Stimulated activated CD4-positive, alpha-beta T cell treated with anti-CD3 and anti-CD28 coated beads, Interleukin-12 subunit alpha, Interleukin-12 subunit beta, amount 100 ng/mL, for 24 hours (primary cell): ENCODE data around the gene ZNF496.
"Not testable (repeated sequence)": the region's sequence is repeated elsewhere in the genome, so short reads cannot be mapped to it uniquely, and the experiment has no call there.

Experiments used
- DNase-seq, 2 experiments: peaks; one replicate each; pipeline ENCODE4 v3.0.0-alpha.2; 2020; ENCODE audit warnings: low read depth in 2 of 2

Gene ZNF496

GRCh38 chr1:247359559-247359958 is 27.9 kb upstream of the ZNF496 start:
- no peak for DNase-seq

- no peak for DNase-seq
Observed at GRCh38 chr1:247358920-247359319, 27.3 kb upstream of the ZNF496 start.

DNA sequence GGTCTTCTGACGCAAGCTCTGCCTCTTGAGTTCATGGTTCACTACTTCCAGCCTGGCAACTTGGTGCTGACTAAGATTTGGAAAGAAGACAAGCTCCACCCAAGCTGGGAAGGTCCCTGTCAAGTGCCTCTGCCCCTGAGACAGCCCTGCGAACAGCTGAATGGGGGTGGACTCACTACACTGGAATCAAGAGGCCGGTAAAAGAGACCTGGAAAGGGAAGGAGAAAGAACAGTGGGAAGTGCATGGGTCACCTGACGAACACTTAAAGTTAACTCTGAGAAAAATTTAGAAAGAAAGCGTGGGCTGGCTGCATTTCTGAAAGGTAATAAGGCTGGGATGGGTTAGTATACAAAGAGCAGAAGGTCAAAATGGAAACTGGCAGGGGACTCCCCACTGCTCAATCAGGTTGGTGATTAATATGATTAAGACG is 26.1 kb upstream of the ZNF496 start:
- no peak for DNase-seq

GRCh38 chr1:247357052-247357780 is 25.5 kb upstream of the ZNF496 start:
- DNase-seq, result no peak

GRCh38 chr1:247355160-247355559 is 23.5 kb upstream of the ZNF496 start:
- not testable (repeated sequence) for DNase-seq

DNA sequence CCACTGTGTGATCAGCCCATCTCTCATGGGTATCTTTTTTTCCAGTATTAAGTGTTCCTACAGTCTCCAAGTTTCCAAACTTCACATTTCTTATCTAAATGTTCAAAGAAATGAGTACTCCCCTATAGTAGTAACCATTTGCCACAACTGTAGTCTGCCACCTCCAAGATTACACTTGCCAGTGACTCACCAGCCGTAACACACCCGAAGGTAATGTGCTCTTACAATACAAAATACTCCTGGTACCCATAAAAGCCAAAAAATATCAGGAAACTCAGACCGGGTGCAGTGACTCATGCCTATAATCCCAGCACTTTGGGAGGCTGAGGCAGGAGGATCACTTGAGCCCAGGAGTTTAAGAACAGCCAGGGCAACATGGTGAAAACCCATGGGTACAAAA is 20.5 kb upstream of the ZNF496 start:
- no peak for DNase-seq

DNA sequence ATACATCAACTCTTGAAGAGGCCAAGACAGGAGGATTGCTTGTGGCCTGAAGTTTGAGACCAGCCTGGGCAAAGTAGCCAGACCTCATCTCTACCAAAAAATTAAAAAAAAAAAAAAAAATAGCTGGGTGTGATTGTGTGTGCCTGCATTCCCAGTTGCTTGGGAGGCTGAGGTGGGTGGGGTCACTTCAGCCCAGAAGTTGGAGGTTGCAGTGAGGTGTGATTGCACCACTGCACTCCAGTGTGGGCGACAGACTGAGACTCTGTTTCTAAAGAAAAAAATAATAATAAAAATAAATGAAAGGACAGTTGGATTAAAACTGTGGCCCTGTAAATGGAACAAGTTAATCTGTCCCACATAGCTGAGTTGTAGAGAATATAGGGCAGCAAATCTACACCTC is 18.9 kb upstream of the ZNF496 start:
- DNase-seq, result no peak

- no peak for DNase-seq
Observed at GRCh38 chr1:247347477-247348222, 16.0 kb upstream of the ZNF496 start.

DNA sequence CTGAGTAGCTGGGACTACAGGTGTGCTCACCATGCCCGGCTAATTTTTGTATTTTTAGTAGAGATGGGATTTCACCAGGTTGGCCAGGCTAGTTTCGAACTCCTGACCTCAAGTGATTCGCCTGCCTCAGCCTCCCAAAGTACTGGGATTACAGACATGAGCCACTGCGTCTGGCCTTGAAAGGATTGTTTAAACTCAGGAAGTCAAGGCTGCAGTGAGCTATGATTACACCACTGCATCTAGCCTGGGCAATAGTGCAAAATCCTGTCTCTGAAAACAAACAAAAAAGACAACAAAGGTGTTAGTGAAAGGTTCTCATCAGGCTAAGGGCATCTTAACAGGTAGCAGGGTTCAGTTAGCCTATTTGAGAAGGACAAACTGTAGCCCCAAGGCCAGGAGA is 14.2 kb upstream of the ZNF496 start:
- DNase-seq, result no peak

GRCh38 chr1:247343801-247344200 is 12.1 kb upstream of the ZNF496 start:
- no peak for DNase-seq

- DNase-seq, result no peak
Observed at GRCh38 chr1:247338723-247339275, 7.1 kb upstream of the ZNF496 start.

GRCh38 chr1:247337961-247338360 is 6.3 kb upstream of the ZNF496 start:
- no peak for DNase-seq

- no peak for DNase-seq
Observed at GRCh38 chr1:247337250-247337746, 5.6 kb upstream of the ZNF496 start.

GRCh38 chr1:247336390-247336789 is 4.7 kb upstream of the ZNF496 start:
- no peak for DNase-seq

- DNase-seq, result no peak
Observed at GRCh38 chr1:247335882-247336281, 4.2 kb upstream of the ZNF496 start.

GRCh38 chr1:247334378-247335133 is 2.9 kb upstream of the ZNF496 start:
- no peak for DNase-seq

- DNase-seq, result no peak
Observed at GRCh38 chr1:247332623-247333361, 1.1 kb upstream of the ZNF496 start.

DNA sequence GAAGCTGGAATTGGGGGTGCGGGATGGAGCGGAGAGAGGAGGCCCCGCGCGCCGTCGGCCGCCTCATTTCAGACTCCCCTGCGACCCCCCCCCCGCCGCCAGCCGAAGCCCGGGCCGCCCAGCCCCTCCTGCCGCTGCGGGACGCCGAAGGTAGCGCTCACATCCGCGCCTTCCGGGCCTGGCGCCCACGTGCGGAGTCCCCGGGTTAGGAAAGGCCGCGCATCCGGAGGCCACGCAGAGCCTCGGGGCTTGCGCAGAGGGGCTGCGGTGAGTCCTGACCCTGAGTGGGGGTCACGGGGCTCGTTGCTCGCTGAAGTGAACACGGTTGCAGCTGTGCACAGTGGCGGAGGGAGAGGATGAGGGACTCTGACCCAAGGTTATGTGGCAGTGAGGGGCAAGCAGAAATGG is 552 bp upstream of the ZNF496 start:
- peak; percentile 17 to 45 for DNase-seq

DNA sequence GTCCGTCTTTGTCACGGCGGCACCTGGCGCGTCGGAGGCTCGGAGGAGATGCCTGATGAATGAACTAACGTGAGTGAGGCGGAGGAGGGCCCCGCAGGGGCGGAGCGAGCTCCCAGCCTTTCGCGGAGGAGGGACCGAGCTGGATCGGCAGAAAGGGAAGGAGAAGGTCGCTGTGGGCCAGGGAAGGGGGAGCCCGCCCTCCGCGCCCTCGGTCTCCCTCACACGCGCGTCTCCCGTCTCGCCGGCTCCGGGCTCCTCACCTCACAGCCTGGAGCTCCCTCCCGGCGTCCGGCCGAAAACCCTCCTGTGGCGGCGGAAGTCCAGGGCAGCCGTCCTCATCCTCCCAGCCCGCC is 519 bp downstream of the ZNF496 start:
- DNase-seq, result peak; percentile 55 to 69

DNA sequence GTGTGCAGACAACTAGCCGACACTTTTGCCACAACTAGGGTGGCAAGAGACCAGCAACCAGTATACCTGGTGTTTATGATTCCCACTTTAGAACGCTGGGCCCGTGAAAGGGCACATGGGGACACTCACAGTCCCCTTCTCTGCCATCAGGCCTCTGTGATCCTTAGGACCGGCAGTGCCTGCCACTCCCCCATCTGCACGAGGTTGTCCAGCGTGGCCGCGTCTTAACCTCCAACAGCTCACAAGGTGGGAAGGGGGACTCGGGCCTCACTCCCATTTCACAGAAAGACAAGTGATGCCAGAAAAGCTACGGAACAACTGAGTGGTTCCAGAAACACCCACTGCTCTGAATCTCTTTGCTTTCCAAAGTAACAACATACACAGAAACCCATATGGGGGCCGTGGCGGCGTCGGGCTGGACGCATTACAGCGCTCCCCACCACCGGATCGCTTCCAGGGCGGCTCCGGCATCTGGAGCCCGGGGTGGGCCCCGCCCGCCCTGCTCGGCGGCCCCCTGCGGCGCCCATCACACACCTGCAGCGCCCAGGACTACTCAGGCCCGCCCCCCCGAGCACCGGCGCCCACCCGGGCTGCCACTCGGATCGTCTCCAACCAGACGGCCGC is 1.0 kb downstream of the ZNF496 start:
- DNase-seq, result no peak

DNA sequence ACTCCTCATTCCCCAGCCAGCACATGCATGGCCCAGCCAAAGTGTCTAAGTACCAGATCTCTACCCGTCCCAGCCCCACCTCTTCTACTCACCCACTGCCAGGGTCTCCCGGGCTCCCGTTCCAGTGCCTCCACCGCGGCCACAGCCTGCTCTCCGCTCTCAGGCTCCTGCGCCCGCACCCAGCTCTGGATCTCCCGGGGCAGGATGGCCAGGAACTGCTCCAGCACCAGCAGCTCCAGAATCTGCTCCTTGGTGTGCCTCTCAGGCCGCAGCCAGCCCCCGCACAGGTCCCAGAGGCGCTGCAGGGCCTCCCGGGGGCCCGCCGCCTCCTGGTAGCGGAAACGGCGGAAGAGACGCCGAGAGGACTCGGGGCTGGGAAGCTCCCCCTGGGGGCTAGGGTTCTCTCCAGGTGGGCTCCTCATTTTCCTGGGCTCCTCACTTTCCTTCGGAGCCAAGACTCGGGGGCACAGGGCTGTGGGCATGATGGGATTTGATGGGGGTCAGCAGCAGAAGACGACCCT is 2.5 kb downstream of the ZNF496 start:
- no peak for DNase-seq
